CD4-positive, alpha-beta T cell (primary cell): ENCODE data around the gene NVL. TPM values are rescaled to one million over a fixed set of nuclear protein-coding genes. Genes with fewer than 3 reads are reported as not detected.

Experiments used
- ATAC-seq: fragments of 200-7000 bp; cut with Tn5 transposase; one replicate; pipeline ENCODE4 v1.10.0; 2022; ENCODE audit warnings: mild to moderate bottlenecking; ENCODE audit not compliant: poor library complexity
- CTCF ChIA-PET: fragments of 350-600 bp; sonication (Branson Sonifier 250); formaldehyde crosslinking; loops from one replicate; lab custom pipeline; 2021; ENCODE audit warnings: antibody characterized with exemption, inconsistent platforms; lab: Charles Lee
- POLR2A ChIA-PET: fragments of 350-600 bp; sonication (Branson Sonifier 250); formaldehyde crosslinking; loops from one replicate; lab custom pipeline; 2021; ENCODE audit warnings: antibody characterized with exemption, inconsistent platforms; lab: Charles Lee
- DNase-seq, 14 experiments: peaks; one replicate each; pipeline ENCODE4 v3.0.0-alpha.2; 2013 to 2020; ENCODE audit warnings: mixed read lengths in 2 of 14
- H3K27ac ChIP-seq, 2 donors: one replicate each; pipeline versions ENCODE4 v1.5.1 to v1.7.0; 2013; ENCODE audit warnings: low read length in 2 of 2, low read depth in 1 of 2, mild to moderate bottlenecking in 1 of 2
- H3K27me3 ChIP-seq, 2 experiments: 1 replicate in 1 of 2; 2 replicates in 1 of 2; pipeline versions ENCODE4 v1.6.1 to v1.7.0; 2013; ENCODE audit warnings: low read length in 2 of 2, control low read depth in 1 of 2, mild to moderate bottlenecking in 1 of 2, moderate library complexity in 1 of 2; ENCODE audit not compliant: insufficient read depth in 2 of 2, control insufficient read depth in 1 of 2
- H3K36me3 ChIP-seq: one replicate; pipeline ENCODE4 v1.6.1; 2013; ENCODE audit warnings: low read length, control low read depth; ENCODE audit not compliant: insufficient read depth
- H3K4me1 ChIP-seq: one replicate; pipeline ENCODE4 v1.6.1; 2013; ENCODE audit warnings: low read length, control low read depth; ENCODE audit not compliant: insufficient read depth
- H3K4me3 ChIP-seq: one replicate; pipeline ENCODE4 v1.5.1; 2013; ENCODE audit warnings: mild to moderate bottlenecking, low read length, moderate library complexity
- H3K9me3 ChIP-seq, 2 experiments: 1 replicate in 1 of 2; 2 replicates in 1 of 2; pipeline versions ENCODE4 v1.6.1 to v1.7.0; 2013; ENCODE audit warnings: low read length in 2 of 2, mild to moderate bottlenecking in 2 of 2, control low read depth in 1 of 2, moderate library complexity in 1 of 2; ENCODE audit not compliant: control insufficient read depth in 1 of 2, insufficient read depth in 1 of 2
- H3K27ac Mint-ChIP-seq: one replicate; pipeline ENCODE4 v1.8.0; 2020; ENCODE audit warnings: mixed read lengths
- H3K27me3 Mint-ChIP-seq: one replicate; pipeline ENCODE4 v1.8.0; 2021; ENCODE audit warnings: mixed read lengths
- H3K36me3 Mint-ChIP-seq: one replicate; pipeline ENCODE4 v1.8.0; 2021; ENCODE audit warnings: low read depth, mixed read lengths
- H3K4me1 Mint-ChIP-seq: one replicate; pipeline ENCODE4 v1.8.0; 2021; ENCODE audit warnings: low read depth, mixed read lengths
- H3K4me3 Mint-ChIP-seq: one replicate; pipeline ENCODE4 v1.8.0; 2020; ENCODE audit warnings: mild to moderate bottlenecking, mixed read lengths
- H3K9me3 Mint-ChIP-seq: one replicate; pipeline ENCODE4 v1.8.0; 2020; ENCODE audit warnings: mixed read lengths
- intact Hi-C, 2 experiments: fragments of 100-400 bp; cut with DNase I in 1 of 2; cut with micrococcal nuclease in 1 of 2; formaldehyde crosslinking; loops; one replicate each; pipeline versions ENCODE4 v1.15.1 to v1.9.0; 2023 to 2025; cut with DNase I, micrococcal nuclease
- polyA plus RNA-seq, 2 donors: library from polyadenylated mRNA; unstranded; fragments of 120-200 nt; gene quantifications; one replicate each; pipeline ENCODE4 v1.2.1, GENCODE V29; 2013
- total RNA-seq, 174 experiments: library from RNA in 2 of 174; stranded (reverse) in 2 of 174; gene quantifications; one replicate each; pipeline ENCODE4 v1.2.3 and lab custom pipeline; 2021 to 2026
- TF ChIP-seq, protein P1 (sequence below): fragments of 200-600 bp; IDR thresholded peaks from one replicate; pipeline ENCODE4 v1.8.0; 2022; ENCODE audit warnings: antibody characterized with exemption, mild to moderate bottlenecking

The NVL gene
- total RNA-seq, result 10 to 100 TPM; 14.9 to 18.5 TPM
- 23.8 TPM for polyA plus RNA-seq (2013, experiment 1 of 2)
- polyA plus RNA-seq (2013, experiment 2 of 2), result 28.3 TPM
- total RNA-seq (lab: John Stamatoyannopoulos, UW), result 17.9 to 68.0 (median 45.0) reads per million in 172 experiments

DNA sequence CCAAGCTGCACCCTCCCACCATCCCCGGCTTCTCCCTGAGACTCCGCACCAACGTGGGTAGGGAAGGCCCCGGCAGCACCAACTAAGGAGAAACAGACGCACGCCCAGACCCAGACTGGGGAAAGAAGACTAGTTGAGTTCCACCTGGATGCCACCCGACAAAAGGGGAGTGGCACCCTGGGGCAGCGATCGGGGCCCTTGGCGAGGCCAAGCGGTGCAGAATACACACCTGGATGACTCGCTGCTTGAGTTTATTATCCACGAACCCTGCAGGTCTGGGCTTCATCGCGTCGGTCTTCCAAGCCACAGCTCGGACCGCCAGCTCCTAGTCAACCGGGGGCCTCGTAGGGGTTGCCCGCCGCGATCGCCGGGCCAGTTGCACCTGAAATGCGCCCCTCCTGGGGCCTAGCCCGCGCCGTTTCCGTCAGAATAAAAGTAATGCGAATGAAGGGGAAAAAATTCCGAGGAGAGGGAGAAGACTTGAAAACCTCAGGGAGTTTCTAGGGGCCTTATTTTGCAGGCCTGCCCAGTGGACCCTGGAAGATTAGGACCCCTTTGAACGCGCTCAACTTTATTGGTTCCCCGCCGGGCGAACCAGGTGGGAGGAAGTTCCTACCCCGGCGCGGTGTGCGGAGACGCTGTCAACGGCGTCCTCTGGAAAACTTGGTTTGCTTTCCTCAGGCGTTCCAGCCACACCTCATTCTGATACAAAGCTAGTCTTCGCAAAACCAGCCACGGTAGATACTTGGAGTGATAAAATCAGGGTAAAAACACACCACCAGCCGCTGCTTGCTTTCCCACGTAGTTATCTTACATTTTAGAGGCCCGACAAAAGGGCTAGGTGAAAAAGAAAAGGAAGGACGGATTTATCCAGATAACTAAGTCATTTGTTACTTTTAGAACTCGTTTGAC lies at the start of gene NVL:
TSS of gene NVL (minus strand) at position 331 of the 912 bp plus-strand sequence. CDS start at position 286, 45 bp downstream.
- Histone ChIP-seq H3K4me1 (peaks cover 21% of the 10 kb centered on the region), H3K4me3 (peak within 1 kb of the TSS; percentile 70), H3K36me3 (peaks cover 8% of the 10 kb centered on the region), H3K9me3 (no peaks in the 10 kb centered on the region), H3K27ac (peak within 1 kb of the TSS; percentile 78 to 87), H3K27me3 (no peaks in the 10 kb centered on the region)
- TF ChIP-seq, protein P1, sequence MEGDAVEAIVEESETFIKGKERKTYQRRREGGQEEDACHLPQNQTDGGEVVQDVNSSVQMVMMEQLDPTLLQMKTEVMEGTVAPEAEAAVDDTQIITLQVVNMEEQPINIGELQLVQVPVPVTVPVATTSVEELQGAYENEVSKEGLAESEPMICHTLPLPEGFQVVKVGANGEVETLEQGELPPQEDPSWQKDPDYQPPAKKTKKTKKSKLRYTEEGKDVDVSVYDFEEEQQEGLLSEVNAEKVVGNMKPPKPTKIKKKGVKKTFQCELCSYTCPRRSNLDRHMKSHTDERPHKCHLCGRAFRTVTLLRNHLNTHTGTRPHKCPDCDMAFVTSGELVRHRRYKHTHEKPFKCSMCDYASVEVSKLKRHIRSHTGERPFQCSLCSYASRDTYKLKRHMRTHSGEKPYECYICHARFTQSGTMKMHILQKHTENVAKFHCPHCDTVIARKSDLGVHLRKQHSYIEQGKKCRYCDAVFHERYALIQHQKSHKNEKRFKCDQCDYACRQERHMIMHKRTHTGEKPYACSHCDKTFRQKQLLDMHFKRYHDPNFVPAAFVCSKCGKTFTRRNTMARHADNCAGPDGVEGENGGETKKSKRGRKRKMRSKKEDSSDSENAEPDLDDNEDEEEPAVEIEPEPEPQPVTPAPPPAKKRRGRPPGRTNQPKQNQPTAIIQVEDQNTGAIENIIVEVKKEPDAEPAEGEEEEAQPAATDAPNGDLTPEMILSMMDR, result no peak
- peaks cover 39% of the 10 kb centered on the region for H3K4me1 Mint-ChIP-seq
- intact Hi-C loops, result loop anchor here (1.0 to 10.0 kb wide), 7 partner anchors 127 to 633 kb away; partner anchors contain the start of gene FBXO28 (in 1 of the 2)
- no peaks in the 10 kb centered on the region for H3K27me3 Mint-ChIP-seq
- H3K4me3 Mint-ChIP-seq, result peak within 1 kb of the TSS; percentile 90
- CTCF ChIA-PET, result no interaction called here
- POLR2A ChIA-PET, result interaction anchor here (0.6 to 1.7 kb wide), 21 partner anchors 11 to 338 kb away, joined by 3 to 11 read pairs (median 4); partner anchors contain the start of genes CNIH4, DEGS1, FBXO28 and WDR26
- DNase-seq (peak; percentile 66 to 91 (median 74)), ATAC-seq (peak; percentile 92)
- no peaks in the 10 kb centered on the region for H3K9me3 Mint-ChIP-seq
- H3K27ac Mint-ChIP-seq, result peak within 1 kb of the TSS; percentile 92
- H3K36me3 Mint-ChIP-seq, result peaks cover 14% of the 10 kb centered on the region

DNA sequence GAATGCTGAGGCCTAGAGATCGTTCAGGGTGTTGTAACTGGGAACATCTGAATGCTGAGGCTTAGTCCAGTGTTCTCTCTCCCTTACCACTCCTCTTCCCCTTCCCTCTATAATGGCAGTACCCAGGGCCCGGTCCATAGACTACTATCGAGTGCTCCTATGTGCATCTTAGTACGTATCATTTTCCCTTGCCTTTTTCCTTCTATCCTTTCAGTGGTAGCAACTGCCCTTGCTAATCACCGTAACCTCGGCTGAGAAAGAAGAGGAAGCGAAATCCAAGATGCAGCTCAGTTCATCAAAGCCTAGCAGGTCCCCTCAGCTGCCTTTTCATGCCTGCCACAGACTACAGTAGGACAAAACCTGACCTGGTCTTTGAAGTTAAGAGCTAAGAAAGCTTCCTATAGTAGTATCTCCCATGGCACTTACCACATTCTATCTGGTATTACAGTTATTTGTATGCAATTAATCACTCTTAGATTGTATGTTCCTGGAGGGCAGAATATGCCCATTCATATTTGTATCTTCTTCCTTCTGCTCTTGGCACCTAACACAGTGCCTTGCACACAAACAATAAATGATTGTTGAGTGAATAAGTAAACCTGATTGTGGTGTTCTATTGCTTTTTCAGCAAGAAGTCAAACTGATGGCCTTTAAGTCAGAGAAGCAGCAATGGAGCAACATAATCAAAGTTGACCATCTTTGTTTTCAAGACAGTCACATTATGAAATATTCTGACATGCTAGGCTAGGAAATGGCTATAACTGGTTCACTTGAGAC lies 49.1 kb upstream of the NVL start:
- H3K27me3 Mint-ChIP-seq, result no peaks in the 10 kb centered on the region
- Histone ChIP-seq H3K27ac (peak overlapping the region in 1 of 2 donors; percentile 12), H3K9me3 (no peaks in the 10 kb centered on the region), H3K4me3 (no peak overlapping the region), H3K27me3 (no peaks in the 10 kb centered on the region), H3K4me1 (peaks cover 61% of the 10 kb centered on the region), H3K36me3 (peaks cover 28% of the 10 kb centered on the region)
- POLR2A ChIA-PET, result interaction anchor here (0.7 to 2.9 kb wide), 6 partner anchors 9 to 55 kb away, joined by 3 to 14 read pairs (median 10); partner anchors contain the start of genes CNIH4, NVL and WDR26
- intact Hi-C loops, result no loop called here
- DNase-seq (peak in 2 of 14 experiments; percentile 12 to 22), ATAC-seq (no peak)
- peak overlapping the region; percentile 75 for H3K27ac Mint-ChIP-seq
- TF ChIP-seq, protein P1, result no peak
- peaks cover 47% of the 10 kb centered on the region for H3K36me3 Mint-ChIP-seq
- H3K9me3 Mint-ChIP-seq, result no peaks in the 10 kb centered on the region
- CTCF ChIA-PET, result interaction anchor here (1.0 kb wide), 1 partner anchor 8 kb away, joined by 3 read pairs; no protein-coding TSS in a partner anchor
- H3K4me1 Mint-ChIP-seq, result peaks cover 89% of the 10 kb centered on the region
- H3K4me3 Mint-ChIP-seq, result peak overlapping the region; percentile 83

DNA sequence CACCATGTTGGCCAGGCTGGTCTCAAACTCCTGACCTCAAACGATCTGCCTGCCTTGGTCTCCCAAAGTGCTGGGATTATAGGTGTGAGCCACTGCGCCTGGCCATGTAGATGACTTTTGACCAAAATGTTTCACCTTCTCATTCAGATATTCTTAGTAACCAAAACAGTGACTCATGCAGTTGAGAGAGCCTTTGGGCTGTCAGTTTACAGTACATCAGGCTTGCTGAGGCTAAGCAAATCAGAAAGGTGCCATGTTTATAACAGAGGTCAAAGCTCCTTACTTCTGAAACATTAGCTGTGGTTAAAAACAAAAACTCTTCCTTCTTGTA lies 47.7 kb upstream of the NVL start:
- peak; percentile 28 for ATAC-seq
- peak overlapping the region in 1 of 2 donors; percentile 14 for H3K27ac ChIP-seq
- H3K4me3 Mint-ChIP-seq, result peak overlapping the region; percentile 69
- DNase-seq, result peak in 3 of 14 experiments; percentile 19 to 44 (median 21)
- ChIA-PET CTCF (interaction anchor here (0.8 kb wide), 2 partner anchors 10 to 13 kb away, joined by 3 to 4 read pairs; no protein-coding TSS in a partner anchor), POLR2A (interaction anchor here (1.2 to 2.1 kb wide), 7 partner anchors 8 to 57 kb away, joined by 3 to 9 read pairs (median 6); partner anchors contain the start of genes CNIH4 and WDR26)
- no peaks in the 10 kb centered on the region for H3K27me3 Mint-ChIP-seq
- H3K36me3 ChIP-seq, result peaks cover 41% of the 10 kb centered on the region
- H3K9me3 Mint-ChIP-seq, result no peaks in the 10 kb centered on the region
- intact Hi-C loops, result no loop called here
- peaks cover 89% of the 10 kb centered on the region for H3K4me1 Mint-ChIP-seq
- TF ChIP-seq, protein P1, result no peak
- no peaks in the 10 kb centered on the region for H3K27me3 ChIP-seq
- peaks cover 55% of the 10 kb centered on the region for H3K36me3 Mint-ChIP-seq
- H3K4me3 ChIP-seq, result no peak overlapping the region
- H3K27ac Mint-ChIP-seq, result peak overlapping the region; percentile 73
- no peaks in the 10 kb centered on the region for H3K9me3 ChIP-seq
- peaks cover 67% of the 10 kb centered on the region for H3K4me1 ChIP-seq
